K562 (cell line): ENCODE data around the gene NEDD9. TPM values are rescaled to one million over a fixed set of nuclear protein-coding genes. Genes with fewer than 3 reads are reported as not detected.

Experiments used
- ATAC-seq: fragments of 200-7000 bp; cut with Tn5 transposase; 3 replicates; pipeline ENCODE4 v1.9.1; 2020; ENCODE audit warnings: moderate library complexity
- BruUV-seq: library from RNA; stranded (reverse); fragments of 400-500 nt; replicated peaks from 2 replicates; lab custom pipeline; 2021; lab: Mats Ljungman, UMichigan
- CTCF ChIA-PET: fragments of 300-600 bp; formaldehyde crosslinking; extraction: SDS; loops from one replicate; lab custom pipeline; 2021; ENCODE audit warnings: low intra/inter-chr PET ratio; lab: Yijun Ruan, JAX
- POLR2A ChIA-PET: fragments of 300-600, 350-650 bp; sonication (Branson Sonifier 250); formaldehyde crosslinking; extraction: SDS; loops from one replicate; lab custom pipeline; 2021; ENCODE audit warnings: antibody characterized with exemption, inconsistent platforms; lab: Yijun Ruan, JAX
- DNase-seq, 4 experiments: peaks; one replicate each; pipeline versions ENCODE4 v3.0.0 to v3.0.0-alpha.2; 2011 to 2018; ENCODE audit warnings: low spot score in 3 of 4, mixed read lengths in 3 of 4; ENCODE audit errors: extremely low read depth in 1 of 4
- FAIRE-seq: peaks from 2 replicates; lab custom pipeline; 2011; peaks lifted over from hg19 to GRCh38; lab: Jason Lieb, UNC
- H2AFZ ChIP-seq: 2 replicates; pipeline ENCODE4 v1.6.0; 2011; ENCODE audit warnings: low read depth, low read length, control low read depth, inconsistent platforms
- H3K27ac ChIP-seq: fragments of 200-600 bp; 3 replicates; pipeline ENCODE4 v1.8.0; 2011; ENCODE audit warnings: low read depth, mild to moderate bottlenecking, control low read depth, inconsistent platforms, low read length, moderate library complexity, mixed read lengths; ENCODE audit errors: extremely low read depth
- H3K27me3 ChIP-seq, 2 experiments: fragments of 300-600 bp in 1 of 2; 2 replicates in 1 of 2; 3 replicates in 1 of 2; pipeline versions ENCODE4 v1.6.0 to v1.8.0; 2011; ENCODE audit warnings: inconsistent platforms in 2 of 2, low read length in 2 of 2, mild to moderate bottlenecking in 1 of 2, mixed read lengths in 1 of 2, moderate library complexity in 1 of 2; ENCODE audit not compliant: control insufficient read depth in 2 of 2, insufficient read depth in 2 of 2
- H3K36me3 ChIP-seq: fragments of 300-600 bp; 3 replicates; pipeline ENCODE4 v1.8.0; 2011; ENCODE audit warnings: mild to moderate bottlenecking, low read length, inconsistent platforms; ENCODE audit not compliant: control insufficient read depth, insufficient read depth
- H3K4me1 ChIP-seq, 2 experiments: fragments of 200-600 bp in 1 of 2; replicated peaks in 1 of 2; 2 replicates in 1 of 2; 3 replicates in 1 of 2; pipeline versions ENCODE4 v1.5.1 to v1.8.0; 2011; ENCODE audit warnings: inconsistent platforms in 2 of 2, low read length in 2 of 2, mild to moderate bottlenecking in 1 of 2, mixed read lengths in 1 of 2, moderate library complexity in 1 of 2; ENCODE audit not compliant: control insufficient read depth in 2 of 2, insufficient read depth in 2 of 2
- H3K4me2 ChIP-seq: 2 replicates; pipeline ENCODE4 v1.6.1; 2011; ENCODE audit warnings: low read length, control low read depth, inconsistent platforms, mixed read lengths; ENCODE audit not compliant: insufficient read depth
- H3K4me3 ChIP-seq: fragments of 200-600 bp; sonication (generic), shearing (Covaris generic); 2 replicates; pipeline ENCODE4 v1.5.1; 2016; ENCODE audit warnings: control low read depth, inconsistent platforms
- H3K79me2 ChIP-seq: fragments of 200-600 bp; 3 replicates; pipeline ENCODE4 v1.8.0; 2011; ENCODE audit warnings: low read length, inconsistent platforms; ENCODE audit not compliant: control insufficient read depth, insufficient read depth
- H3K9ac ChIP-seq, 2 experiments: 2 replicates each; pipeline versions ENCODE4 v1.6.0 to v1.6.1; 2011; ENCODE audit warnings: low read depth in 2 of 2, low read length in 2 of 2, control low read depth in 1 of 2, inconsistent platforms in 1 of 2, mild to moderate bottlenecking in 1 of 2, mixed read lengths in 1 of 2; ENCODE audit not compliant: insufficient read depth in 1 of 2
- H3K9me1 ChIP-seq: one replicate; pipeline ENCODE4 v1.6.0; 2011; ENCODE audit warnings: inconsistent platforms, mild to moderate bottlenecking, low read length, moderate library complexity; ENCODE audit not compliant: control insufficient read depth, insufficient read depth
- H3K9me3 ChIP-seq: replicated peaks from 2 replicates; pipeline ENCODE4 v1.5.1; 2011; ENCODE audit warnings: low read depth, low read length, inconsistent platforms; ENCODE audit not compliant: control insufficient read depth, insufficient read depth
- H4K20me1 ChIP-seq: replicated peaks from 2 replicates; pipeline ENCODE4 v1.6.1; 2011; ENCODE audit warnings: low read length, inconsistent platforms, mixed read lengths; ENCODE audit not compliant: control insufficient read depth, insufficient read depth
- BCOR ChIP-seq: fragments of 450-650 bp; IDR thresholded peaks from 2 replicates; pipeline ENCODE4 v1.6.1; 2016
- CHD4 ChIP-seq: fragments of 200-600 bp; sonication (generic); IDR thresholded peaks from 3 replicates; pipeline ENCODE4 v1.6.1; 2012; ENCODE audit warnings: low read depth, mild to moderate bottlenecking, mixed read lengths, low read length, inconsistent platforms; ENCODE audit not compliant: insufficient read depth, insufficient replicate concordance, poor library complexity, severe bottlenecking
- CREBBP ChIP-seq: IDR thresholded peaks from one replicate; pipeline ENCODE4 v1.6.1; 2012; ENCODE audit warnings: low read depth, mild to moderate bottlenecking, control low read depth, inconsistent platforms, low read length
- EHMT2 ChIP-seq: fragments of 450-650 bp; IDR thresholded peaks from 2 replicates; pipeline ENCODE4 v1.6.1; 2018; ENCODE audit warnings: antibody characterized with exemption
- NFYB ChIP-seq: IDR thresholded peaks from 2 replicates; pipeline ENCODE4 v1.6.1; 2011; ENCODE audit warnings: mild to moderate bottlenecking, moderate library complexity; ENCODE audit not compliant: insufficient read length; ENCODE audit errors: extremely low read depth
- PURB ChIP-seq: sonication (generic); formaldehyde crosslinking; IDR thresholded peaks from 2 replicates; pipeline ENCODE4 v1.9.0; 2021; ENCODE audit warnings: low read depth, mild to moderate bottlenecking, missing genetic modification reagents
- RBM25 ChIP-seq: fragments of 200-400 bp; formaldehyde crosslinking; IDR thresholded peaks from 2 replicates; pipeline ENCODE4 v1.6.1; 2018; ENCODE audit warnings: low read length, low read depth, moderate library complexity; ENCODE audit not compliant: severe bottlenecking
- ZNF75A ChIP-seq: fragments of 450-650 bp; formaldehyde crosslinking; IDR thresholded peaks from 2 replicates; pipeline ENCODE4 v1.4.0; 2020; ENCODE audit warnings: mild to moderate bottlenecking
- WGBS: fragments of 100-300 bp; shearing (Covaris generic); methylation state at CpG from one replicate; pipeline ENCODE4 v1.1.6; 2016; ENCODE audit warnings: low coverage, mixed read lengths; ENCODE audit not compliant: insufficient coverage; ENCODE audit errors: missing lambda C conversion rate; 5-methylcytosine and 5-hydroxymethylcytosine counted together
- in situ Hi-C: fragments of 300-500 bp; cut with MboI; formaldehyde crosslinking; loops from 4 replicates; pipeline ENCODE4 v1.15.0; 2018; ENCODE audit warnings: inconsistent platforms, mixed read lengths
- intact Hi-C: fragments of 100-400 bp; cut with micrococcal nuclease; formaldehyde crosslinking; loops from 2 replicates; pipeline ENCODE4 v1.14.2; 2022
- polyA plus RNA-seq, 8 experiments: library from polyadenylated mRNA; depleted of rRNA in 4 of 8; stranded (reverse) in 5 of 8; unstranded in 3 of 8; fragments of >200 nt; fragmentation: Nextera tagmentation in 2 of 8; fragmentation: Illumina TruSeq in 1 of 8; extraction: Ambion mirVana in 2 of 8; extraction: Trizol in 1 of 8; gene quantifications; 2 replicates each; pipeline versions ENCODE4 v1.2.1 to v1.2.3, GENCODE V29; 2011 to 2014; ENCODE audit warnings: inconsistent platforms in 1 of 8, missing spikeins in 1 of 8
- total RNA-seq, 7 experiments: library from RNA; depleted of rRNA in 6 of 7; stranded (reverse); fragments of >200 nt in 6 of 7; fragmentation: Illumina TruSeq in 2 of 7; extraction: Trizol in 2 of 7; gene quantifications; 2 replicates each; pipeline versions ENCODE4 v1.2.1 to v1.2.3, GENCODE V29; 2011 to 2021; ENCODE audit warnings: low replicate concordance in 1 of 7

NEDD9 gene
- total and polyA plus RNA-seq, 9 of the 15 experiments (the other 6 are each of a cell fraction or from before 2014, with no cell fraction given): 0.04 to 0.18 (median 0.15) TPM; not detected in 6

DNA sequence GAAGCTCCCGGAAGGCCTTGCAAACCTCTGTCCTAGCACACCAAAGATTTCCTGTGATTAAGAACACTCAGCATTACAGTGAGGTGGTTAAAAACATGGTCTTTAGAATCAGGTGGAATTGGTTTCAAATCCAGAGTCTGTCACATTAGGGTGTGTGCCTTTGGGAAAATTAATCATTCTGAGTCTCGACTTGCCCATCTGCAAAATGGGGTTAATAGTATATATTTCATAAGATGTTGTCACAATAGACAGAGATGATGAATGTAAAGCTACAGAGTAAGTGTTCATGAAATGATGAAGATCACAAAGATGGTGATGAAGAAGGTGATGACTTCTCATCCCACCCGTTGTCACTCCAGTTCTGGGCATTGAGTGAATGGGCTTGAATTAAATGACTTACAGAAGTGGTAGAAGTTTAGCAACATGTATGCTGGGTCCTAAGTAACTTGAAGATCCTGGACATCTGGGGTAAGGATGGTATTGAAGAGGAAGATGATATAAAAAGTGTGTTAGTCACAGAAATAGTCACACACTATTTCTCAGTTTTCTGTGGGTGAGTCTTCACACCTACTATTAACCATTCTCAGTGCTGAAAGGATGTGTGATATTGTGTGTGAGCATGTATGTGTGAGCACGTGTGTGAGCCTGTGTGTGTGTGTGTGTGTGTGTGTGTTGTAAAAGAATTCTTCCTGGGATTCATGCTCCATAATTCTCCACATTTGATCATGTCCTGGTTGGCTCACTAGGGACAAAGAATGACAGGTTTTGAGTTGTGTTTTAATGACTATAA, 28.0 kb upstream of the NEDD9 start:
- Histone ChIP-seq H2AFZ (no peak overlapping the region), H3K4me3 (no peak overlapping the region), H3K27me3 (peaks cover 0 to 2% of the 10 kb centered on the region in 2 experiments; a peak in 1 of 5 replicates), H3K9me3 (no peaks in the 10 kb centered on the region), H3K79me2 (no peaks in the 10 kb centered on the region), H3K27ac (no peak overlapping the region), H3K4me1 (no peaks in the 10 kb centered on the region), H3K36me3 (no peaks in the 10 kb centered on the region), H3K4me2 (no peak overlapping the region), H3K9ac (no peak overlapping the region), H3K9me1 (no peaks in the 10 kb centered on the region), H4K20me1 (no peaks in the 10 kb centered on the region)
- CTCF ChIA-PET: no interaction called here
- no peak for TF ChIP-seq CREBBP
- TF ChIP-seq CHD4: no peak
- TF ChIP-seq EHMT2: no peak
- TF ChIP-seq RBM25: peak; percentile 82
- no peak for TF ChIP-seq NFYB
- 0 out of 2 replicates have a peak, but pooled peaks have one; percentile 13 for TF ChIP-seq BCOR
- no peak for TF ChIP-seq PURB (CRISPR knock-in tag)
- no peak for TF ChIP-seq ZNF75A (CRISPR knock-in tag)
- no TSS peak for BruUV-seq
- ATAC-seq: no peak
- no peak for DNase-seq
- 5% methylated on average over 4 of the region's 4 CpGs for WGBS
- POLR2A ChIA-PET: no interaction called here
- FAIRE-seq: no peak
- intact Hi-C loops: no loop called here
- in situ Hi-C loops: no loop called here
